ENCODE measurements around the gene ARHGAP23.
A peak's percentile ranks its signal among the peaks of the same experiment; 100 is the strongest.
"Not testable (repeated sequence)": the region's sequence is repeated elsewhere in the genome, so short reads cannot be mapped to it uniquely, and the experiment has no call there.

The ARHGAP23 gene

DNA sequence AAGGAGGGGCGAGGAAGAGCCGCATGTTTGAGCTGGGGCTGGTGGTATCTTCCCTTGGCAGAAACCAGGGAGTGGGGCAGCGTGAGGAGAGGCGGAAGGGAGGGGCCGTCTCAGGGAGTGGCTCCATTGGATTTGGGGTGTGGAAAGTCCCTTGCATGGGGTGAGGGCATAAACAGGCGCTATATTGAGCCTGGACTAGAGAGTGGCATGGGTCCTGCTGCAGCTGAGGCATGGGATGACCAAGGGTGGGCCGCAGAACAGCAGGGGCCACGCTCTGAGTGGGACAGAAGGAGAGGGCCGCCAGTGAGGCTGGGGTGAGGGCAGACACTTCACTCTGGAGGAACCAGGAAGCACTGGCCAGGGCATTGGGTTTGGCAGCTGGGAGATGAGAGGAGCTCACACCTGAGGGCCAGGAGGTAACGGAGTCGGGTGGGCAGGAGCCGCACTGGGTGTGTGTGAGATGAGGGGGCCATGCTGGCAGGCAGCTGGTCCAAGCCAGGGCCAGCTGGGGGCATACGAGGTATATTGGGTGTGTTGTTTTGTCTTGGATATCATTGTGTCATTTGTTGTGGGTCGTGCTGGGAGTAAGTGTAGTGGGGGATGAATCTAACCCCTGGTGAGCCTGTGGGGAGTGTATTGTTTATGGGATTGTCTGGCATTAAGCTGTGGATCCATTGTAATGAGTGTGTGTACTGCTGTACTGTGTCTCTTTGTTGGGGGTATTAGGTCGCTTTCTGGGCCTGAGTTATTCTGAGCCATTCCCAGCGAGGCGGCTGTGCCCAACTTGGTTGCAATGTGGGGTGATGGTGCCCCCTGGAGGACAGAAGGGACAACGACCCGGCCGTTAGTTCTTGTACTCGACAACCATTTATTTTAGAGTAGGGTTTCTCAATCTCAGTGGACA lies 56.2 kb downstream of the ARHGAP23 start:
- not testable (repeated sequence) for H3K4me1 ChIP-seq (ENCODE audit: control insufficient read depth, insufficient read depth, low read length)
- peak overlapping the region; percentile 29 for H3K9ac ChIP-seq (ENCODE audit: low read length)

DNA sequence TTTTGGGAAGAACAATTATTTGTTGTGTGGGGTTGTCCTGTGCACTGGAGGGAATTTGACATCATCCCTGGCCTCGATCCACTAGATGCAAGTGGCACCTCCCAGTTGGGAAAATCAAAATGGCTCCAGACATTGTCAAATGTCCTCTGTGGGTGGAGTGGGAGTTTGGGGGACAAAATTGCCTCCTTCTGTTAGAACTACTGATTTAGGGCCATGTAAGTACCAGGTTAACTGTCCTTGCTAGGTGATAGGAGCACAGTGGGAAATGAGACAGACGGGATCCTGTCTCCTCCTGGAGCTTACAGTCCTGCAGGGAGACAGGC lies 56.8 kb downstream of the ARHGAP23 start:
- Histone ChIP-seq H3K9ac (ENCODE audit: low read length) (no peak overlapping the region), H3K27me3 (replicated peaks; ENCODE audit: control insufficient read depth, insufficient read depth, low read length) (no peaks in the 10 kb centered on the region), H3K36me3 (ENCODE audit: control insufficient read depth, insufficient read depth, low read length, severe bottlenecking) (peaks cover 32% of the 10 kb centered on the region), H3K4me1 (ENCODE audit: control insufficient read depth, insufficient read depth, low read length) (peaks cover 8% of the 10 kb centered on the region), H3K4me3 (ENCODE audit: low read length) (no peak overlapping the region), H3K9me3 (ENCODE audit: control insufficient read depth, low read length) (no peaks in the 10 kb centered on the region)
- no peak for DNase-seq (ENCODE audit: low read depth)

More for the DNA sequence above, 56.2 kb downstream of the ARHGAP23 start:
- DNase-seq (ENCODE audit: low read depth) = peak; percentile 87
- H3K9me3 ChIP-seq (ENCODE audit: control insufficient read depth, low read length); H3K27me3 ChIP-seq (replicated peaks; ENCODE audit: control insufficient read depth, insufficient read depth, low read length); H3K4me3 ChIP-seq (ENCODE audit: low read length): not testable (repeated sequence)
- peaks cover 26% of the 10 kb centered on the region for H3K36me3 ChIP-seq (ENCODE audit: control insufficient read depth, insufficient read depth, low read length, severe bottlenecking)

DNA sequence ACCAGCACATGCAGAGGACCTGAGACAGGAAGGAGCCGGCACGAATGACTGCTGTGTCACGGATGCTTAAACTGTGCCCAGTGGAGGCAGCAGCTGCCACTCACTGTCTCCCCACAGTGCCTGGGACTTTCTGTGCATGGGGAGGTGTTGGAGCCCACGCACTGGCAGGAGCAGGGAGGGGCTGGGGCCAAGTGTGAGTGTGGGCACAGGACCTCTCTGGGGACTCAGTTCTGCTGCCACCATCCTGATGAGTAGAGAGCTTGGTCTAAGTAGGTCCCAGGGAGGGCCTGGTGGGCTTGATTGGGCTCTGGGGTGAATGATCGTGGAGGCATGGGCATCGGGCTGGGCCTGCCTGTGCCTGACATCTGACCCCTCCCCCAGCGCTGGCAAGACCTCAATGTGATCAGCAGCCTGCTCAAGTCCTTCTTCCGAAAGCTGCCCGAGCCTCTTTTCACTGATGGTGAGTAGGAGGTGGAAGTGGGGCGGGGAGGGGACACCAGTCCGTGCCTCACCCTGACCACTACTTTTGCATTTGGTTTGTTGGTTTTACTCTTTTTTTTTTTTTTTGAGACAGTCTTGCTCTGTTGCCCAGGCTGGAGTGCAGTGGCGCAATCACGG lies 57.5 kb downstream of the ARHGAP23 start:
- H3K4me1 ChIP-seq (ENCODE audit: control insufficient read depth, insufficient read depth, low read length); H3K9ac ChIP-seq (ENCODE audit: low read length); H3K4me3 ChIP-seq (ENCODE audit: low read length); H3K9me3 ChIP-seq (ENCODE audit: control insufficient read depth, low read length); H3K27me3 ChIP-seq (replicated peaks; ENCODE audit: control insufficient read depth, insufficient read depth, low read length); DNase-seq (ENCODE audit: low read depth): not testable (repeated sequence)
- peaks cover 37% of the 10 kb centered on the region for H3K36me3 ChIP-seq (ENCODE audit: control insufficient read depth, insufficient read depth, low read length, severe bottlenecking)

DNA sequence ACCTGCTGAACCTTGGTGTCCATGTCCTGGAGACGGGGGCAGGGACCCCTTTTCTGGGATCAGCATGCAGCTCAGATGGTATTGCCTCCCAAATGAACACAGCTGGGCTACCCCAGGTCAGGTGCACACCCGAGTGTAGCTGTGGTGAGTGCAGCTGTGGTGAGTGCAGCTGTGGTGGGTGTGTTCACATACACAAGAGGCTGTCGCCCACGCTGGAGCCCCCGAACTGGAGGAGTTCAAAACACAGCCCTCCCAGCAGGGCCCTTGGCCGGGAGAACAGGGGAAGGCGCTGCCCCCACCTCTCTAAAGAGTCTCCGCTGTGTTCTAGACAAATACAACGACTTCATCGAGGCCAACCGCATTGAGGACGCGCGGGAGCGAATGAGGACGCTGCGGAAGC lies 61.5 kb downstream of the ARHGAP23 start:
- not testable (repeated sequence) for H3K27me3 ChIP-seq (replicated peaks; ENCODE audit: control insufficient read depth, insufficient read depth, low read length); H3K4me3 ChIP-seq (ENCODE audit: low read length); H3K9ac ChIP-seq (ENCODE audit: low read length); H3K9me3 ChIP-seq (ENCODE audit: control insufficient read depth, low read length); DNase-seq (ENCODE audit: low read depth); H3K4me1 ChIP-seq (ENCODE audit: control insufficient read depth, insufficient read depth, low read length)
- H3K36me3 ChIP-seq (ENCODE audit: control insufficient read depth, insufficient read depth, low read length, severe bottlenecking) = peaks cover 61% of the 10 kb centered on the region

DNA sequence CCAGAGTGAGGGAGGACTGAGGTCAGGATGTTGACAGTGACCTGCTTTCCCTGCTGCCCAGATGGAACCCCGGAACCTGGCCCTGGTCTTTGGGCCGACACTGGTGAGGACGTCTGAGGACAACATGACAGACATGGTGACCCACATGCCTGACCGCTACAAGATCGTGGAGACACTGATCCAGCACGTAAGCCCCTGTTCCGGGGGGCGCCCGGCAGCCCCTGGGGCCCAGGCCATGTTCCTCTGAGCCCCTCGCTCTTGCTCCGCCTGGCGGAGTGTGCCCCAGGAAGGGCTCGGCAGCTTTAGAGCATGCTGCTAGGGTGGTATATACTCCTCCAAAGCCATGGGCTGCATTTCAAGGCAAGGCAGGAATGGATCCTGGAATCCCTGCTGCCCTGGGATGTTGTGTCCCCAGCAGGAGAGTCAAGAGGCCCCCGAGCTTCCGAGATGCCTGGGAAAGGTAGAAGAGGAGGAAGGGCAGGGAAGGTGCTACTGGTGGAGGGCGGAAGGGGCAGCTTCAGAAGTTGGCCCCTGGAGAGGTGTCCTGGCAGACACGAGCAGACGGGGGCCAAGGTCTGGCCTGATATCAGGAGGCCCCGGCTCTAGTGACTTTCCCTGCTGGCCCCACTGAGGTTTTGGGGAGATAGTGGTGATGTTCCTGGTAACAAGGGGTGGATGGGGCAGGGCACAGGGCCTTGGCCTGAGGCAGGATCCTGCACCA lies 63.2 kb downstream of the ARHGAP23 start:
- not testable (repeated sequence) for H3K4me1 ChIP-seq (ENCODE audit: control insufficient read depth, insufficient read depth, low read length); H3K4me3 ChIP-seq (ENCODE audit: low read length); H3K9ac ChIP-seq (ENCODE audit: low read length); DNase-seq (ENCODE audit: low read depth); H3K27me3 ChIP-seq (replicated peaks; ENCODE audit: control insufficient read depth, insufficient read depth, low read length); H3K9me3 ChIP-seq (ENCODE audit: control insufficient read depth, low read length)
- H3K36me3 ChIP-seq (ENCODE audit: control insufficient read depth, insufficient read depth, low read length, severe bottlenecking) = peaks cover 63% of the 10 kb centered on the region

DNA sequence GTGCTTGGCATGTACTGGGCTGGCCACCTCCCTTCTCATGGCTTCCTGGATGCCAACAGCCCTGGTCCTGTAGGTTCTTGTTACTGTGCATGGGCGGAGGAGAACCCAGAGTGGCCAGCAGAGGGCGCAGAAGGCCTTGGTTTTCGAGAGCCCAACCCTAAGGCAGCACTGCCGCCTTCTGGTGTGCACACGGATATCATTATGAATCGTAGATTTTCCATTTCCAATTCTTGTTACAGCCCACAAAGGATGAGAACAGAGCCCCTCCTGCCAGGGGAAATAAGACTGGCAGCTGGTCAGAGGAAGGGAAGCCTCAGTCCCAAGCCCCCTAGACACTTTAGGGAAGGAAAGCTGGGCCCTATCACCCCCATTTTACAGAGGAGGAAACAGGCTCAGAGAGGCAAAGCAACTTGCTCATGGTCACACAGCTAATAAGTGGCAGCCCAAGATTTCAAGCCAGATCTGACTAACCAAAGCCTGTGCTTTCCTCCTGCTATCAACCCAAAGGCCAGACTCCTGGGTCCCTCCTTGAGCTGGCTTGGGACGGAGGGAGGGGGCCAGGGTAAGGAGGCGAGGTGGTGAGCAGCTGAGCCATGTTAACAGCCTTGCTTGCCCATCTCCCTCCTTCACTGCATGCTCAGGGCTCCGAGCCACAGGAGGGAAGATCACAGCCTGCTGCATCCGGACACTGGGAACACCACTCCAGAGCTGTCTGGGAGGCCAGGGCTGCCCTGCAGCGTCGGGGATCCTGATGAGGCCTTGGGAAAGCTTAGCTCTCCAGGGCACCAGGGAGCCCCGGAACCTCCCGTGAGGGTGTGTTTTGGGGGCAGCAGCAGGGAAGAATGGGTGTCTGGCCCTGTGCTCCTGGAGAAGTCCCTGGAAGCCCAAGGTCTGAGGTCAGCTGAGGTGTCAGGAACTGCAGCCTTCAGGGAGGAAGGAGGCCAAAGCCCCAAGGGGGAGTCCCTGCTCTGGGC lies 64.1 kb downstream of the ARHGAP23 start:
- H3K9me3 ChIP-seq (ENCODE audit: control insufficient read depth, low read length); H3K27me3 ChIP-seq (replicated peaks; ENCODE audit: control insufficient read depth, insufficient read depth, low read length); H3K4me1 ChIP-seq (ENCODE audit: control insufficient read depth, insufficient read depth, low read length); H3K4me3 ChIP-seq (ENCODE audit: low read length); H3K9ac ChIP-seq (ENCODE audit: low read length): not testable (repeated sequence)
- peaks cover 62% of the 10 kb centered on the region for H3K36me3 ChIP-seq (ENCODE audit: control insufficient read depth, insufficient read depth, low read length, severe bottlenecking)
- DNase-seq (ENCODE audit: low read depth) = peak; percentile 92

DNA sequence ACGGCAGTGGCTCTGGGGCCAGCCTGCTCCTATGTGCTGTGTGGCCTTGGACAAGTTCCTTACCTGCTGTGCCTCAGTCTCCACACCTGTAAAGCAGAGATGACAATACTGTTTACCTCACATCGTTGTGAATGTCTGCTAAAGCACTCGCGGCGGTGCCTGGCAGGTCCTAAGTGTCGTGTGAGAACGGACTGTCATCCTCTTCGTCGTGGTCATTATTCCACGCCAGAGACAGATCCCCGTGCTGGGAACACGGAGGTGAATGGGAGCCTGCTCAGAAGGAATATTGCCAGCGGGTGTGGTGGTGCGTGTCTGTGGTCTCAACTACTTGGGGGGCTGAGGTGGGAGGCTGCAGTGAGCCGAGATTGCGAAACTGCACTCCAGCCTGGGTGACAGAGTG lies 65.9 kb downstream of the ARHGAP23 start:
- H3K4me3 ChIP-seq (ENCODE audit: low read length); DNase-seq (ENCODE audit: low read depth); H3K27me3 ChIP-seq (replicated peaks; ENCODE audit: control insufficient read depth, insufficient read depth, low read length); H3K9me3 ChIP-seq (ENCODE audit: control insufficient read depth, low read length); H3K9ac ChIP-seq (ENCODE audit: low read length); H3K4me1 ChIP-seq (ENCODE audit: control insufficient read depth, insufficient read depth, low read length): not testable (repeated sequence)
- peaks cover 60% of the 10 kb centered on the region for H3K36me3 ChIP-seq (ENCODE audit: control insufficient read depth, insufficient read depth, low read length, severe bottlenecking)

DNA sequence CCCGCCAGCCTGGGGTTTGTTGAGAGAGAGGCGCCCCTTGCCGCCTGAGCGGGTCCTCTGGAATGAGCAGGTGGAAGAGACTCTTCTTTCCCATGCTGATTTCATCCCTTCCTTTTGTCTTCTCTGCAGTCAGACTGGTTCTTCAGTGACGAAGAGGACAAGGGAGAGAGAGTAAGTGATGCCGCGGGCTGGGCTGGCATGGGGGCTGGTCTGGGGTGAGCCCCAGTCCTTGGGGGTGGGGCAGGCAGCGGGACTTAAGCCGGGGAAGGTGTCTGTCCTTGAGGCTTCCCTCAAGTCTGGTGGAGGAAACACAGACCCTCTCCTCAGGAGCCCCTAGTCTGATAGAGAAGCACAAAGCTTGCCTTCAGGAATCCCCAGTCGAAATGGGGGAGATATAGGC lies 69.4 kb downstream of the ARHGAP23 start:
- not testable (repeated sequence) for H3K4me1 ChIP-seq (ENCODE audit: control insufficient read depth, insufficient read depth, low read length); H3K9ac ChIP-seq (ENCODE audit: low read length); H3K4me3 ChIP-seq (ENCODE audit: low read length); H3K27me3 ChIP-seq (replicated peaks; ENCODE audit: control insufficient read depth, insufficient read depth, low read length); H3K9me3 ChIP-seq (ENCODE audit: control insufficient read depth, low read length); DNase-seq (ENCODE audit: low read depth)
- H3K36me3 ChIP-seq (ENCODE audit: control insufficient read depth, insufficient read depth, low read length, severe bottlenecking) = peaks cover 52% of the 10 kb centered on the region

DNA sequence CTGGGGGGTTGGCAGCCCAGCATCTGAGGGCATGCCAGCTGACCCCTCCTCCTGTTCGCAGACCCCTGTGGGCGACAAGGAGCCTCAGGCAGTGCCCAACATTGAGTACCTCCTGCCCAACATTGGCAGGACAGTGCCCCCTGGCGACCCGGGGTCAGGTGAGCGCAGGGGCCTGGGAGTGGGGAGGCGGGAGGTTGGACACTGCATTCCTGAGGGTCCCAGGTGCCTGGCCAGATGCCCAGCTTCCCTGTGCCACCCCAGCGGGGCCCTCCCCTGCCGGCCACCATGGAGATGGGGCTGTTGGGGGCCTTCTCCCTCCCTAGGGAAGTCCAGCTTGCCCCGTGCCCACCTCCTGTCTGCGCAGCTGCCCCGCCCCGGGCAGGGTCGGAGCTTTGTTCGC lies 70.1 kb downstream of the ARHGAP23 start:
- no peak overlapping the region for H3K4me3 ChIP-seq (ENCODE audit: low read length)
- no peak overlapping the region for H3K9ac ChIP-seq (ENCODE audit: low read length)
- H3K36me3 ChIP-seq (ENCODE audit: control insufficient read depth, insufficient read depth, low read length, severe bottlenecking) = peaks cover 51% of the 10 kb centered on the region
- DNase-seq (ENCODE audit: low read depth) = no peak
- H3K27me3 ChIP-seq (replicated peaks; ENCODE audit: control insufficient read depth, insufficient read depth, low read length) = no peaks in the 10 kb centered on the region
- no peaks in the 10 kb centered on the region for H3K9me3 ChIP-seq (ENCODE audit: control insufficient read depth, low read length)
- H3K4me1 ChIP-seq (ENCODE audit: control insufficient read depth, insufficient read depth, low read length) = no peaks in the 10 kb centered on the region

DNA sequence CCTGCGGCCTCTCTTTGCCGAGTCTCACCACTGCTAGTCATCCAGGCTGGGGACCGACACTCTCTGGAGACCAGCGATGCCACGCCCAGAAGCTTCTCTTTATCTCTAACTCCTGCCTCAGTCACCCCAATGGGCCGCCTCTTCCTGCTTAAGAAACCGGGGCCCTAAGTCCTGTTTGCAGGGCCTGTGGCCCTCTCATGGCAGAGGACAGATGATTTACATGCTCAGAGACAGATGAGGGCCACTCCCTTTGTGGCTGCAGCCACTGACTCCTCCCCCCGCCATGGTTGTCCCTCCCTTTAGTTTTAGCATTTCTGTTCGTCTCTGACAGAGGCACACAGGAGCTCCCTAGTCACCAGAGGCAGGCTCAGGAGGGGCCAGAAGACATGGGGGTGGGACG lies 71.0 kb downstream of the ARHGAP23 start:
- not testable (repeated sequence) for H3K4me1 ChIP-seq (ENCODE audit: control insufficient read depth, insufficient read depth, low read length); H3K4me3 ChIP-seq (ENCODE audit: low read length); H3K9ac ChIP-seq (ENCODE audit: low read length); DNase-seq (ENCODE audit: low read depth); H3K9me3 ChIP-seq (ENCODE audit: control insufficient read depth, low read length); H3K27me3 ChIP-seq (replicated peaks; ENCODE audit: control insufficient read depth, insufficient read depth, low read length)
- peaks cover 50% of the 10 kb centered on the region for H3K36me3 ChIP-seq (ENCODE audit: control insufficient read depth, insufficient read depth, low read length, severe bottlenecking)
